Peyer's patch (tissue), 4 donors: ENCODE measurements around the gene EIF4G1. TPM values are rescaled to one million over a fixed set of nuclear protein-coding genes. Genes with fewer than 3 reads are reported as not detected.

Source experiments
- DNase-seq, 3 donors: peaks; one replicate each; pipeline ENCODE4 v3.0.0-alpha.2; 2017 to 2019
- H3K27ac ChIP-seq, 4 donors: fragments of 200-600 bp; sonication (generic); one replicate each; pipeline ENCODE4 v1.5.1; 2016 to 2019
- H3K27me3 ChIP-seq, 2 donors: fragments of 200-600 bp; sonication (generic); one replicate each; pipeline ENCODE4 v1.5.1; 2019
- H3K36me3 ChIP-seq, 3 donors: fragments of 200-600 bp; sonication (generic); one replicate each; pipeline ENCODE4 v1.5.1; 2016 to 2019
- H3K4me1 ChIP-seq, 4 donors: fragments of 200-600 bp; sonication (generic); one replicate each; pipeline ENCODE4 v1.5.1; 2016 to 2019
- H3K4me3 ChIP-seq, 4 donors: fragments of 200-600 bp; sonication (generic); 1 replicate in 3 of 4; 2 replicates in 1 of 4; pipeline ENCODE4 v1.5.1; 2016 to 2019; ENCODE audit warnings: mild to moderate bottlenecking in 1 of 4
- H3K9me3 ChIP-seq, 4 donors: fragments of 200-600 bp; sonication (generic); one replicate each; pipeline ENCODE4 v1.5.1; 2016 to 2019; ENCODE audit warnings: mild to moderate bottlenecking in 1 of 4
- CTCF ChIP-seq, 6 experiments: fragments of 450-650 bp in 4 of 6; fragments of 200-600 bp in 2 of 6; sonication (generic) in 1 of 6; IDR thresholded peaks; one replicate each; pipeline ENCODE4 v1.5.1; 2017 to 2019; ENCODE audit warnings: antibody characterized with exemption in 6 of 6, mild to moderate bottlenecking in 3 of 6, moderate library complexity in 1 of 6
- POLR2A ChIP-seq, 2 donors: fragments of 450-650 bp; IDR thresholded peaks; one replicate each; pipeline ENCODE4 v1.5.1; 2017; ENCODE audit warnings: antibody characterized with exemption in 2 of 2, mild to moderate bottlenecking in 2 of 2, moderate library complexity in 2 of 2
- total RNA-seq, 4 donors: library from RNA; depleted of rRNA; stranded (reverse); fragments of >200 nt; gene quantifications; one replicate each; pipeline ENCODE4 v1.1.0, GENCODE V29; 2016

Gene EIF4G1
- total RNA-seq, 4 donors from 2014 or later = 209 to 295 (median 244) TPM

GRCh38 chr3:184316792-184317191, 2.4 kb downstream of the EIF4G1 start:
- DNase-seq = no peak
- peak overlapping the region; percentile 94 to 100 (median 94) for H3K27ac ChIP-seq
- H3K9me3 ChIP-seq = no peaks in the 10 kb centered on the region
- H3K27me3 ChIP-seq = no peaks in the 10 kb centered on the region
- TF ChIP-seq CTCF (IDR thresholded peaks at IDR 0.05) (no peak), POLR2A (IDR thresholded peaks at IDR 0.05) (no peak)
- H3K36me3 ChIP-seq = peaks cover 0 to 24% (median 0%) of the 10 kb centered on the region in 3 donors
- H3K4me1 ChIP-seq = peaks cover 0 to 51% (median 8%) of the 10 kb centered on the region in 4 donors
- H3K4me3 ChIP-seq = peak overlapping the region in 2 of 4 donors; percentile 77 to 97

- peaks cover 0 to 51% (median 8%) of the 10 kb centered on the region in 4 donors for H3K4me1 ChIP-seq
- H3K27ac ChIP-seq = peak overlapping the region in 1 of 4 donors; percentile 100
- TF ChIP-seq CTCF (IDR thresholded peaks at IDR 0.05) (no peak), POLR2A (IDR thresholded peaks at IDR 0.05) (no peak)
- peak overlapping the region in 2 of 4 donors; percentile 77 to 97 for H3K4me3 ChIP-seq
- H3K36me3 ChIP-seq = peaks cover 0 to 28% (median 0%) of the 10 kb centered on the region in 3 donors
- no peak for DNase-seq
- H3K27me3 ChIP-seq = no peaks in the 10 kb centered on the region
- no peaks in the 10 kb centered on the region for H3K9me3 ChIP-seq
Measured at GRCh38 chr3:184317201-184317600, 2.8 kb downstream of the EIF4G1 start.

GRCh38 chr3:184320104-184320445, 5.7 kb downstream of the EIF4G1 start:
- H3K4me3 ChIP-seq = peak overlapping the region in 1 of 4 donors; percentile 23
- peak overlapping the region; percentile 55 to 85 (median 74) for H3K27ac ChIP-seq
- TF ChIP-seq CTCF (IDR thresholded peaks at IDR 0.05) (no peak), POLR2A (IDR thresholded peaks at IDR 0.05) (no peak)
- H3K36me3 ChIP-seq = peaks cover 0 to 56% (median 0%) of the 10 kb centered on the region in 3 donors
- no peaks in the 10 kb centered on the region for H3K27me3 ChIP-seq
- peaks cover 0 to 51% (median 7%) of the 10 kb centered on the region in 4 donors for H3K4me1 ChIP-seq
- no peaks in the 10 kb centered on the region for H3K9me3 ChIP-seq
- peak; percentile 57 to 94 (median 92) for DNase-seq

- Histone ChIP-seq H3K9me3 (no peaks in the 10 kb centered on the region), H3K27ac (no peak overlapping the region), H3K4me1 (peaks cover 0 to 39% (median 4%) of the 10 kb centered on the region in 4 donors), H3K36me3 (peaks cover 0 to 72% (median 0%) of the 10 kb centered on the region in 3 donors), H3K4me3 (no peak overlapping the region), H3K27me3 (no peaks in the 10 kb centered on the region)
- DNase-seq = no peak
- TF ChIP-seq CTCF (IDR thresholded peaks at IDR 0.05) (no peak), POLR2A (IDR thresholded peaks at IDR 0.05) (no peak)
Measured at GRCh38 chr3:184321666-184322065, 7.3 kb downstream of the EIF4G1 start.

GRCh38 chr3:184322731-184323487, 8.5 kb downstream of the EIF4G1 start:
- peaks cover 0 to 26% (median 4%) of the 10 kb centered on the region in 4 donors for H3K4me1 ChIP-seq
- H3K27me3 ChIP-seq = no peaks in the 10 kb centered on the region
- H3K9me3 ChIP-seq = no peaks in the 10 kb centered on the region
- TF ChIP-seq CTCF (IDR thresholded peaks at IDR 0.05) (no peak), POLR2A (IDR thresholded peaks at IDR 0.05) (no peak)
- no peak overlapping the region for H3K27ac ChIP-seq
- DNase-seq = no peak
- no peak overlapping the region for H3K4me3 ChIP-seq
- H3K36me3 ChIP-seq = peaks cover 0 to 78% (median 0%) of the 10 kb centered on the region in 3 donors
